ENCODE measurements around the gene POC1A. TPM values are rescaled to one million over a fixed set of nuclear protein-coding genes. Genes with fewer than 3 reads are reported as not detected.
A peak's percentile ranks its signal among the peaks of the same experiment; 100 is the strongest.

The POC1A gene
- total and polyA plus RNA-seq, 2 of the 8 experiments (the other 6 are each of a cell fraction or from before 2014, with no cell fraction given), result 35.7 to 39.2 TPM

DNA sequence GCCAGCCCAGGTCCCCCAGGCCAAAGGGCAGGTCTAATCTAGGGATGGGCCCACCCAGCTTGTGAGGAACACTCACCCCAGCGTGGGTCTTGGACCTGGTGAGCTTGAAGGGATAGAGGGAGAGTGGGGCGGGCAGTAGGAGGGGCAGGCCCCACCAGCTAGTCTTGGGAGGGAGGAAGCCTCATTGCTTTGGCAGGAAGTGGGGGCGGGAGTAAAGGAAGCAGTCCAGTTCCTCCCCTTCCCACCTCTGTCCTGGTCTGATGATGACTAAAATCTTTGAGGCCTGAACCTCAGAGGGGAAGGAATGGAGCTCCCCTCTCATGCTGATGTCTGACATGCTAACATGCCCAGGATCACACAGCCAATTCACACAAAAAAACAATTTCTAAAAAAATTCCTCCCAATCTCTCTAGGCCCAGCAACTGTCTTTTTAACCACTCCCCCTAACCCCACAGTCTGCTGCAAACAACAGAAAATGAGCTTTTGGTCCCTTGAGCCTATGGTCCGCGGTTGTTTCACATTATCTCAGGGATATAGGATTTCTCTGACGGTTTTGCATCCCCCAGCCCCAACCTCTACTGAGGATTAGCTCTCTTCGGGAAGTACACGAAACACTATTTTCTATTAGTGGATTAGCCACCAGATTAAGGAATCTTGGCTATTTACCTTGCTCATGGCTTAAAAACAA is 67.1 kb downstream of the POC1A start:
- H3K56ac ChIP-seq (replicated peaks; ENCODE audit: insufficient read length, low read depth, low read length), result no peak overlapping the region
- H3K36me3 ChIP-seq (ENCODE audit: control insufficient read depth in 2 of 4, insufficient read depth in 4 of 4, low read length in 3 of 4), result peaks cover 0 to 2% (median 0%) of the 10 kb centered on the region in 4 experiments; a peak in 1 of 8 replicates
- no peak for DNase-seq (ENCODE audit: low read depth in 1 of 2, low spot score in 2 of 2)
- H4K20me1 ChIP-seq (replicated peaks in 1 of 2; ENCODE audit: control insufficient read depth in 1 of 2, insufficient read depth in 2 of 2, low read length in 2 of 2), result peaks cover 5 to 7% of the 10 kb centered on the region in 2 experiments
- ChIA-PET CTCF (ENCODE audit: partially characterized antibody) (interaction anchor here (0.6 to 14.6 kb wide), 17 partner anchors 10 to 144 kb away, joined by 3 to 168 read pairs (median 6); no protein-coding TSS in a partner anchor), POLR2A (ENCODE audit: partially characterized antibody) (interaction anchor here (0.9 to 2.3 kb wide), 6 partner anchors 10 to 94 kb away, joined by 3 to 7 read pairs (median 3); no protein-coding TSS in a partner anchor)
- H2BK15ac ChIP-seq (ENCODE audit: low read length), result no peak overlapping the region
- H3K4me3 ChIP-seq (ENCODE audit: extremely low read depth in 1 of 4, insufficient read depth in 2 of 4, low read depth in 3 of 4, low read length in 4 of 4), result no peak overlapping the region
- no peak overlapping the region for H2BK120ac ChIP-seq (replicated peaks; ENCODE audit: low read depth, low read length)
- H3K9ac ChIP-seq (replicated peaks in 1 of 4; ENCODE audit: extremely low read depth in 1 of 4, low read depth in 3 of 4, low read length in 3 of 4), result peak overlapping the region in 1 of 4 experiments; percentile 8; a peak in 1 of 7 replicates
- no peak overlapping the region for H4K8ac ChIP-seq (ENCODE audit: extremely low read depth, insufficient read depth, low read length)
- no peak overlapping the region for H4K5ac ChIP-seq (ENCODE audit: insufficient read length, low read depth, low read length)
- no peak overlapping the region for H2BK20ac ChIP-seq (ENCODE audit: low read length)
- H3K4ac ChIP-seq (replicated peaks; ENCODE audit: insufficient read length, low read depth, low read length), result no peak overlapping the region
- H3K9me3 ChIP-seq (ENCODE audit: insufficient read depth in 2 of 2, low read depth in 1 of 2, low read length in 1 of 2), result no peaks in the 10 kb centered on the region
- no peaks in the 10 kb centered on the region for H3K23me2 ChIP-seq (ENCODE audit: low read depth, low read length)
- no peaks in the 10 kb centered on the region; the same call in 1 of the 2 replicates for H3K79me1 ChIP-seq (ENCODE audit: low read depth, low read length)
- H2BK5ac ChIP-seq (ENCODE audit: low read depth, low read length), result peak overlapping the region; percentile 7; the same call in 1 of the 2 replicates
- no peak overlapping the region for H2AK5ac ChIP-seq (ENCODE audit: low read depth, low read length)
- peaks cover 0 to 4% (median 0%) of the 10 kb centered on the region in 4 experiments; a peak in 2 of 7 replicates for H3K4me1 ChIP-seq (replicated peaks in 1 of 4; ENCODE audit: control insufficient read depth in 3 of 4, insufficient read depth in 4 of 4, low read length in 3 of 4)
- H4K91ac ChIP-seq (replicated peaks; ENCODE audit: insufficient read length, low read length), result no peak overlapping the region
- H3K18ac ChIP-seq (ENCODE audit: extremely low read depth, low read length), result no peak overlapping the region
- H3K14ac ChIP-seq (ENCODE audit: insufficient read length), result no peak overlapping the region
- no peaks in the 10 kb centered on the region for H3K27me3 ChIP-seq (replicated peaks in 1 of 4; ENCODE audit: control insufficient read depth in 3 of 4, extremely low read depth in 1 of 4, insufficient read depth in 3 of 4, low read length in 3 of 4)
- no peaks in the 10 kb centered on the region for H3K79me2 ChIP-seq (ENCODE audit: control insufficient read depth in 1 of 2, insufficient read depth in 2 of 2, low read length in 2 of 2)
- no peak overlapping the region for H3K23ac ChIP-seq (ENCODE audit: insufficient read length)
- no peak overlapping the region for H3K27ac ChIP-seq (ENCODE audit: low read depth, low read length)
- no peak overlapping the region for H2BK12ac ChIP-seq (ENCODE audit: low read depth, low read length)
- no peak overlapping the region for H2AFZ ChIP-seq (ENCODE audit: low read length)
- no peak overlapping the region for H3K4me2 ChIP-seq (ENCODE audit: insufficient read depth in 1 of 2, low read depth in 2 of 2, low read length in 2 of 2)
- FAIRE-seq, result no peak
- WGBS, 2 experiments (ENCODE audit: extremely low coverage in 1 of 2, insufficient coverage in 1 of 2, insufficient read length in 1 of 2, insufficient replicate concordance in 2 of 2, low coverage in 1 of 2, low lambda C conversion rate in 2 of 2, missing lambda C conversion rate in 1 of 2), result 86% methylated on average over 7 of the region's 8 CpGs; no CpG with 5 or more reads in 1 of the 2 experiments
- TF ChIP-seq TCF12 (IDR thresholded peaks at IDR 0.05; ENCODE audit: low read depth, low read length), result no peak
- TF ChIP-seq CHD1 (IDR thresholded peaks at IDR 0.05; ENCODE audit: low read depth, low read length), result no peak
- TF ChIP-seq RXRA (IDR thresholded peaks at IDR 0.05; ENCODE audit: insufficient read depth, low read depth, low read length), result no peak
- no peak for TF ChIP-seq BACH1 (IDR thresholded peaks at IDR 0.05; ENCODE audit: low read length)
- no peak for TF ChIP-seq BRCA1 (IDR thresholded peaks at IDR 0.05; ENCODE audit: low read depth, low read length)
- TF ChIP-seq TBP (IDR thresholded peaks at IDR 0.05; ENCODE audit: low read depth, low read length), result no peak
- TF ChIP-seq NANOG (IDR thresholded peaks at IDR 0.05; ENCODE audit: insufficient read depth, low read depth, low read length, poor library complexity, severe bottlenecking), result no peak
- TF ChIP-seq SIN3A (conservative IDR thresholded peaks at IDR 0.05 in 1 of 2, IDR thresholded peaks at IDR 0.05 in 1 of 2; ENCODE audit: low read depth in 1 of 2, low read length in 2 of 2), result no peak
- TF ChIP-seq EZH2 (IDR thresholded peaks at IDR 0.05; ENCODE audit: low read depth, low read length, severe bottlenecking), result no peak
- no peak for TF ChIP-seq HDAC6 (IDR thresholded peaks at IDR 0.05; ENCODE audit: low read depth, low read length)
- TF ChIP-seq POLR2AphosphoS5 (IDR thresholded peaks at IDR 0.05; ENCODE audit: low read depth, low read length), result no peak
- no peak for TF ChIP-seq RAD21 (IDR thresholded peaks at IDR 0.05 in 1 of 2, conservative IDR thresholded peaks at IDR 0.05 in 1 of 2; ENCODE audit: low read depth in 2 of 2, low read length in 2 of 2)

Measured in H1 (cell line).